ENCODE measurements around the gene SETD1A.

SETD1A gene

GRCh38 chr16:31031276-31031675 lies 73.7 kb downstream of the SETD1A start:
- Histone ChIP-seq H3K27ac (ENCODE audit: low read depth, low read length) (no peak overlapping the region), H3K27me3 (ENCODE audit: control insufficient read depth in 5 of 5, insufficient read depth in 4 of 5, low read length in 5 of 5) (no peaks in the 10 kb centered on the region), H3K9ac (ENCODE audit: low read length in 5 of 5) (no peak overlapping the region), H3K36me3 (ENCODE audit: control insufficient read depth in 5 of 5, insufficient read depth in 5 of 5, low read length in 5 of 5) (peaks cover 0 to 17% (median 10%) of the 10 kb centered on the region in 5 donors), H3K4me1 (ENCODE audit: control insufficient read depth in 5 of 5, insufficient read depth in 5 of 5, low read length in 5 of 5) (peaks cover 2 to 25% (median 23%) of the 10 kb centered on the region in 5 donors), H3K9me3 (ENCODE audit: control insufficient read depth in 5 of 5, low read length in 5 of 5) (no peaks in the 10 kb centered on the region), H3K4me3 (ENCODE audit: low read depth in 1 of 5, low read length in 5 of 5) (no peak overlapping the region)

GRCh38 chr16:31032736-31033708 lies 75.5 kb downstream of the SETD1A start, which contains the start of gene STX4:
STX4 (plus strand) TSS chr16:31033558; CDS start chr16:31033806, 248 bp downstream.
- no peaks in the 10 kb centered on the region for H3K27me3 ChIP-seq (ENCODE audit: control insufficient read depth in 5 of 5, insufficient read depth in 4 of 5, low read length in 5 of 5)
- H3K36me3 ChIP-seq (ENCODE audit: control insufficient read depth in 5 of 5, insufficient read depth in 5 of 5, low read length in 5 of 5) = peaks cover 0 to 27% (median 18%) of the 10 kb centered on the region in 5 donors
- peak within 1 kb of the TSS; percentile 75 to 99 (median 97) for H3K4me3 ChIP-seq (ENCODE audit: low read depth in 1 of 5, low read length in 5 of 5)
- H3K27ac ChIP-seq (ENCODE audit: low read depth, low read length) = peak within 1 kb of the TSS; percentile 96
- H3K9ac ChIP-seq (ENCODE audit: low read length in 5 of 5) = peak within 1 kb of the TSS; percentile 56 to 98 (median 84)
- H3K9me3 ChIP-seq (ENCODE audit: control insufficient read depth in 5 of 5, low read length in 5 of 5) = no peaks in the 10 kb centered on the region
- peaks cover 2 to 29% (median 25%) of the 10 kb centered on the region in 5 donors for H3K4me1 ChIP-seq (ENCODE audit: control insufficient read depth in 5 of 5, insufficient read depth in 5 of 5, low read length in 5 of 5)

- H3K27ac ChIP-seq (ENCODE audit: low read depth, low read length) = peak overlapping the region; percentile 96
- H3K27me3 ChIP-seq (ENCODE audit: control insufficient read depth in 5 of 5, insufficient read depth in 4 of 5, low read length in 5 of 5) = no peaks in the 10 kb centered on the region
- peak overlapping the region; percentile 56 to 98 (median 84) for H3K9ac ChIP-seq (ENCODE audit: low read length in 5 of 5)
- peak overlapping the region; percentile 75 to 99 (median 97) for H3K4me3 ChIP-seq (ENCODE audit: low read depth in 1 of 5, low read length in 5 of 5)
- H3K4me1 ChIP-seq (ENCODE audit: control insufficient read depth in 5 of 5, insufficient read depth in 5 of 5, low read length in 5 of 5) = peaks cover 2 to 29% (median 25%) of the 10 kb centered on the region in 5 donors
- no peaks in the 10 kb centered on the region for H3K9me3 ChIP-seq (ENCODE audit: control insufficient read depth in 5 of 5, low read length in 5 of 5)
- H3K36me3 ChIP-seq (ENCODE audit: control insufficient read depth in 5 of 5, insufficient read depth in 5 of 5, low read length in 5 of 5) = peaks cover 0 to 36% (median 27%) of the 10 kb centered on the region in 5 donors
Measured at GRCh38 chr16:31033709-31034492, 76.3 kb downstream of the SETD1A start.
